ENCODE data around the gene SEMA3D.

Gene SEMA3D

GRCh38 chr7:85130702-85131101 lies 56.2 kb downstream of the SEMA3D start:
- no peak for TF ChIP-seq CTCF (conservative IDR thresholded peaks at IDR 0.05)
- no peak overlapping the region for H3K27ac ChIP-seq

GRCh38 chr7:85126383-85126782 lies 60.5 kb downstream of the SEMA3D start:
- no peak overlapping the region for H3K27ac ChIP-seq
- no peak for TF ChIP-seq CTCF (conservative IDR thresholded peaks at IDR 0.05)

- no peak overlapping the region for H3K27ac ChIP-seq
- no peak for TF ChIP-seq CTCF (conservative IDR thresholded peaks at IDR 0.05)
Measured at GRCh38 chr7:85125651-85126131, 61.2 kb downstream of the SEMA3D start.

GRCh38 chr7:85125176-85125575 lies 61.7 kb downstream of the SEMA3D start:
- H3K27ac ChIP-seq: no peak overlapping the region
- no peak for TF ChIP-seq CTCF (conservative IDR thresholded peaks at IDR 0.05)

- H3K27ac ChIP-seq: no peak overlapping the region
- no peak for TF ChIP-seq CTCF (conservative IDR thresholded peaks at IDR 0.05)
Measured at GRCh38 chr7:85119934-85120333, 66.9 kb downstream of the SEMA3D start.

- no peak overlapping the region for H3K27ac ChIP-seq
- no peak for TF ChIP-seq CTCF (conservative IDR thresholded peaks at IDR 0.05)
Measured at GRCh38 chr7:85115862-85116261, 71.0 kb downstream of the SEMA3D start.

GRCh38 chr7:85115006-85115405 lies 71.8 kb downstream of the SEMA3D start:
- no peak for TF ChIP-seq CTCF (conservative IDR thresholded peaks at IDR 0.05)
- H3K27ac ChIP-seq: no peak overlapping the region

- TF ChIP-seq CTCF (conservative IDR thresholded peaks at IDR 0.05): no peak
- no peak overlapping the region for H3K27ac ChIP-seq
Measured at GRCh38 chr7:85114342-85114741, 72.5 kb downstream of the SEMA3D start.

All from VCaP (cell line).